Stimulated activated CD8-positive, alpha-beta memory T cell treated with anti-CD3 and anti-CD28 coated beads, Interleukin-15, amount 100 ng/mL, for 1 hour (primary cell): Measurements from ENCODE around the gene CHRNA5.

Experiments used
- DNase-seq: peaks from one replicate; pipeline ENCODE4 v3.0.0-alpha.2; 2020; ENCODE audit warnings: low read depth

Gene CHRNA5

DNA sequence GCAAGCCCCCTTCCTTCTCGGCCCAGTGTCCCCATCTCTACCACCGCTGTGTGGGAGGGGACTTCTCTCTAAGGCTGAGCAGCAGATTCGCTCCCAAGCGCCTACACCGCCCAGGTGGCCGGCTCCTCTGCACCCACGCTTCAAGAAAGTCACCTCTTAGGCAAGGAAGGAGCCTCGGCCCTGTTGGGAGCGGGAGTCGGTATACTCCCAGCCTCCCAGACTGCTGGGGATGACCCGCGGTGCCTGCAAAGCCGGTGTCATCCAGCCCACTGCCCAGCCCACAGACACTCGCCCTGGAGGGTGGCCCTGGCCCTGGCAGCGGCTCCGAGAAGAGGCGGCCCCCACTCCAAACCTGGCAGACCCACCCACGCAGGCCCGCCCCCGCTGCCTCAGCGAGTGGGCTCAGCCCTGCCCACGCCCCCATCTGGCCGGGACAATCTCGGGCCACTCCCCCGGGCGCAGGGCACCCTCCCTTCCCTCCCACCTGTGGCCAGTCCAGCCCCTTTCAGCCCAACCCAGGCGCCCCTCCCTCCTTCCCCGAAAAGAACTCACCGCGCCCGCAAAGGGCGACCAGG lies 75.3 kb downstream of the CHRNA5 start:
- DNase-seq = no peak

DNA sequence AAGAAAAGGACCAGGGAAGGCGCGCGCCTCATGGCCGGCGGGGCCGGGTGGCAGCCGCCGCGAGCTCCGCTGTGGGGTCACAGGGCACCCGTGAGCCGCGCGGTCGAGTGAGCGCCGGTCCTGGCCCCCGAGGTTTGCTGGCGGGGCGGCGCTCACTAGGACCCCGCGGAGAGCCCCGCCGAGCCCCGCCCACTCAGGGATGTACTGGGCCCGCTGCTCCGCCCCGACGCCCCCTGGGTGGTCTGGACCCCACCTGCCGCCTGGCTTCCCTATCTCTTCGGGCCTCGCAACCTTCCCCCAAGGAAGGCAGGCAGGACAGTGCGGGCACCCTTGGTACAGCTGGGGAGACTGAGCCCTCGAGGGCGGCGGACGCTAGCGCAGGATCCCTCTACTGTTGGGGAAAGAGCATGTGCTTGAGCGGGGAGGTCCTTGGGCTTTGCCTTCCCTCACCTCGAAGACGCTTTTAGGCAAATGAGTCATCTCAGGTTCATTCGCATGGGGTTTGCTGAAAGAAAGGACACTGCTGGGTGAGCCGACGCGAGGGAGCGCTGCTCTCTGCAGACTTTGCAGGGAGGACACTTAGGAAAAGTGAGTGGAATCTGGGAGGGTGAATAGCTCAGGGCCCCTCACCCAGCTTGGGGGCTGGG lies 75.9 kb downstream of the CHRNA5 start, which contains the start of gene CHRNB4:
TSS of gene CHRNB4 (minus strand) at position 109 of the 647 bp plus-strand sequence. CDS start at position 32, 77 bp downstream.
- no peak for DNase-seq

GRCh38 chr15:78641749-78642275 lies 76.5 kb downstream of the CHRNA5 start:
- DNase-seq = no peak

- DNase-seq = no peak
Measured at GRCh38 chr15:78642331-78642730, 77.0 kb downstream of the CHRNA5 start.
